Measurements from ENCODE around the gene ZNF689.

The ZNF689 gene

DNA sequence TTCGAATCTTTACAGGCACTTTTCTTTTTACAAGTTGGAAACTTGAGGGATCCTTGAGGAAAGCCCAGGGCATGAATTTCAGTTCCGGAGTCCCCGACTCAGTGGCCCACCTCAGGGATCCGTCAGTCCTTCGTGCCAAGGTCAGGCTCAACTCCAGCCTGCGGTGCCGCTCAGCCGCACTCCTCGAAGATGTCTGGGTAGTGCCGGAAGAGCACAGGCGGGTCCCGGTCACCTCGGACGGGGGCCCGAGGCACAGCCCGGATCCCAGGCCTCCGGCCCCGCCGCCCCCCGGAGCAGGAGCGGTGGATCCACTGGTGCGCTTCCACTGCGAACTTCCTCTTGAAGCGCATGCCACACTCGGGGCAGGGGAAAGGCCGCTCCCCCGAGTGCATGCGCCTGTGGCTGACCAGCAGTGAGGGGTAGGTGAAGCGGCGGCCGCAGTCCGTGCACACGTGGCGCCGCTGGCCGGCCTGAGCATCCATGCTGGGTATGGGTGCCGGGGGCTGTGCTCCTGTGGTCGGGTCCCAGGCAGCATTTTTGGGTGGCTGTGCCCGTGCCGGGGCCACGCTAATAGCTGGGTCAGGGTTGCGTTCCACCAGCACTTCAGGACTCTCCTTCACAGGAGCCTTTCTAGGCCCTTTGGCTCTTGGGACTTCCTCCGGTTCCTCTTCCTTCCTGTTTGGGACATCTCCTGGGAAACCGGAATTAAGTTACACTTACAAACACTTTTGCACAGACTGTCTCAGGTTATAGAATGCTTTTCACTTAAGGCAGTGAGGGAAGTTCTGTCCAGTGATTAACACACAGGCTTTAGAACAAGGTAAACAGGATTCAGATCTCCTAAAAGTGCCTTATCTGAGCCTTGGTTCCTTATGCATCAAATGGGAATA, 40.2 kb downstream of the ZNF689 start:
- Histone ChIP-seq H3K9me3 (ENCODE audit: insufficient read depth, low read depth, low read length) (no peaks in the 10 kb centered on the region), H3K36me3 (ENCODE audit: insufficient read depth, low read length) (no peaks in the 10 kb centered on the region), H3K27me3 (ENCODE audit: insufficient read depth, low read length) (no peaks in the 10 kb centered on the region), H3K4me3 (ENCODE audit: low read length) (no peak overlapping the region), H3K4me1 (ENCODE audit: insufficient read depth, low read length) (peaks cover 3% of the 10 kb centered on the region), H3K27ac (ENCODE audit: low read depth, low read length) (no peak overlapping the region), H3K9ac (ENCODE audit: low read depth, low read length) (no peak overlapping the region)
- WGBS, result 95% methylated on average over 44 of the region's 44 CpGs

DNA sequence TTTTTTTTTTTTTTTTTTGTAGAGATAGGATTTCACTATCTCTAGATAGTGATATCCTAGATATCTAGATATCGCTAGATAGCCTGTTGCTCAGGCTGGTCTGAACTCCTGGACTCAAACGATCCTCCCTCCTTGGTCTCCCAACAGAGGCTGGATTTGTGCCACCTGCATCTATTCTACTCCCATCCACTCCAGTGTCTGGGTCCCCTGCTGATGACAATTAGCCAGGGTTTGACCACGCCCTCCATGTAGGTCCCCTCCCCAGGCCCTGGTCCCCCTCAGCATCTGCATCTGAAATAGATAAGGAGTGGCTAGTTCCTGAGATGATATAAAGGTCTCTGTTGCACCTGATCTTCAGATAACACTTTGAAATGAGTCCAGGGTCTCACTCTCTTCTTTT, 40.9 kb downstream of the ZNF689 start:
- H3K4me1 ChIP-seq (ENCODE audit: insufficient read depth, low read length), result peaks cover 3% of the 10 kb centered on the region
- no peaks in the 10 kb centered on the region for H3K36me3 ChIP-seq (ENCODE audit: insufficient read depth, low read length)
- H3K9me3 ChIP-seq (ENCODE audit: insufficient read depth, low read depth, low read length), result no peaks in the 10 kb centered on the region
- no peak overlapping the region for H3K9ac ChIP-seq (ENCODE audit: low read depth, low read length)
- H3K4me3 ChIP-seq (ENCODE audit: low read length), result no peak overlapping the region
- H3K27me3 ChIP-seq (ENCODE audit: insufficient read depth, low read length), result no peaks in the 10 kb centered on the region
- H3K27ac ChIP-seq (ENCODE audit: low read depth, low read length), result no peak overlapping the region
- WGBS, result 86% methylated on average over 3 of the region's 3 CpGs

DNA sequence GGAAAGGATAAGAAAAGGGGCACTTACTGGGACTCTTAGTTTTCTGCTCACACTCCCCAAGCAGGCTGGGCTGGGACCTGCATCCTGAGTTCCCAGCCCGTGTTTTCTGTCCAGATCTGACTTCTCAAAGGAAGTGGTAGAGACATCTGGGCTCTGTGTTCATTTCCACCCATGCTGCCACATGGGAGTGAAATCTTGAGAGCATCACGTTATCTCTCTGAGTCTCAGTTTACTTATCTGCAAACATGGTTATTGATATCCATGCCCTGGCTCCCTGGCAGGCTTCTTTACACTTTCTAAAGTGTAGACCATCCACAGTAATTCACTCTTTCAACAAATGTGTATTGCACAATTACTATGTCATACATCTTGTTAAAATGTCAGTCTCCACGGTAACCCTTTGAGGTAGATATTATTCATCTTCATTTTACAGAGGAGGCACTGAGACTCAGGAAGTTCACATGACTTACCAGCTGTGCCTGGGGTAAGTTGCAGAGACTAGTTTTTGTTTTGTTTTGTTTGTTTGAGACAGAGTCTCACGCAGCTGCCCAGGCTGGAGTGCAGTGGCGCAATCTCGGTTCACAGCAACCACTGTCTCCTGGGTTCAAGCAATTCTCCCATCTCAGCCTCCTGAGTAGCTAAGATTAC, 42.1 kb downstream of the ZNF689 start:
- H3K36me3 ChIP-seq (ENCODE audit: insufficient read depth, low read length), result no peaks in the 10 kb centered on the region
- no peak overlapping the region for H3K27ac ChIP-seq (ENCODE audit: low read depth, low read length)
- H3K27me3 ChIP-seq (ENCODE audit: insufficient read depth, low read length), result no peaks in the 10 kb centered on the region
- no peak overlapping the region for H3K4me3 ChIP-seq (ENCODE audit: low read length)
- H3K9ac ChIP-seq (ENCODE audit: low read depth, low read length), result no peak overlapping the region
- WGBS, result 91% methylated on average over 6 of the region's 6 CpGs
- H3K9me3 ChIP-seq (ENCODE audit: insufficient read depth, low read depth, low read length), result no peaks in the 10 kb centered on the region
- H3K4me1 ChIP-seq (ENCODE audit: insufficient read depth, low read length), result peaks cover 3% of the 10 kb centered on the region

DNA sequence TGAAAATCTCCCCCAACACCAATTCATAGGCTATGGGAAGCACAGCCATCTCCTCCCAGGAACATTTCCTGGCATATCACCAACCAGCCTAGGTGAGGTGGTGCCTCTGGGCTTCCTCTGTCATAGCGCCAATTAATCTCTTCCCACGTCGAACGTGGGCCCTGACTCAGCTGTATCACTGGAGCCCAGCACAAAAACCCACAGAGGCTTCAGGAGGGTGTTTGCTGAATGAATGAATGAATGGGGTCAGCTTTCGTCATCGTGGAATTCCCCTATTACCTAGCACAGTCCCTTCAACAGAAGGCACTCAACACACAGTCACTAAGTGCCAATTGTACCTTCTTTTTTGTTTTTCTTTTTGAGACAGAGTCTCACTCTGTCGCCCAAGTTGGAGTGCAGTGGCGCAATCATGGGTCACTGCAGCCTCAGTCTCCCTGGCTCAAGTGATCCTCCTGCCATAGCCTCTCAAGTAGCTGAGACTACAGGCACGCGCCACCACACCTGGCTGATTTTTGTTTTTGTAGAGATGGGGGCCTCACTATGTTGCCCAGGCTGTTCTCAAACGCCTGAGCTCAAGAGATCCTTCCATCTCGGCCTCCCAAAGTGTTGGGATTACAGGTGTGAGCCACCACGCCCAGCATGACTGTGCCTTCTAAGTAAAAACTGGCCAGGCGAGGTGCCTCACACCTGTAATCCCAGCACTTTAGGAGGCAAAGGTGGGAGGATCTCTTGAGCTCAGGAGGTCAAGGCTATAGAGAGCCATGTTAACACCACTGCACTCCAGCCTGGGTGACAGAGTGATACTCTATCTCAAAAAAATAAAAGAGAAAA, 42.8 kb downstream of the ZNF689 start:
- Histone ChIP-seq H3K27me3 (ENCODE audit: insufficient read depth, low read length) (no peaks in the 10 kb centered on the region), H3K9me3 (ENCODE audit: insufficient read depth, low read depth, low read length) (no peaks in the 10 kb centered on the region), H3K9ac (ENCODE audit: low read depth, low read length) (no peak overlapping the region), H3K4me3 (ENCODE audit: low read length) (no peak overlapping the region), H3K36me3 (ENCODE audit: insufficient read depth, low read length) (no peaks in the 10 kb centered on the region), H3K4me1 (ENCODE audit: insufficient read depth, low read length) (peaks cover 3% of the 10 kb centered on the region), H3K27ac (ENCODE audit: low read depth, low read length) (no peak overlapping the region)
- 88% methylated on average over 14 of the region's 14 CpGs for WGBS

DNA sequence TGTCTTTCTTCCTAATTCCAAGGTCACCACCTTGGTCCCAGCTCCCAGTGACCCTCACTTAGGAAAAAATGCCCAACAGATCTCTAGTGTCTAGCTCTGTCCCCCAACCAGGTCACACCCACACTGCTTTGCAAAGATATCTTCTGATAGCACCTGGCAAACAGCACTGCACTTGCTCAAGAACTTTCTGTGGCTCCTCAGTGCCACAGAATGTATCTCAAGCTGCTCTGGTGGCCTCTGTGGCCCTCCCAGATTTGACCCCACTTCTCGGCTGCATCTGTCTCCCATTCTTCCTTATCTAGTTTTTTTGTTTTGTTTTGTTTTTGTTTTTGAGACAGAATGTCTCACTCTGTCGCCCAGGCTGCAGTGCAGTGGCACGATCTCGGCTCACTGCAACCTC, 43.7 kb downstream of the ZNF689 start:
- Histone ChIP-seq H3K4me1 (ENCODE audit: insufficient read depth, low read length) (peaks cover 3% of the 10 kb centered on the region), H3K27ac (ENCODE audit: low read depth, low read length) (no peak overlapping the region), H3K4me3 (ENCODE audit: low read length) (no peak overlapping the region), H3K9me3 (ENCODE audit: insufficient read depth, low read depth, low read length) (no peaks in the 10 kb centered on the region), H3K9ac (ENCODE audit: low read depth, low read length) (no peak overlapping the region), H3K27me3 (ENCODE audit: insufficient read depth, low read length) (no peaks in the 10 kb centered on the region), H3K36me3 (ENCODE audit: insufficient read depth, low read length) (no peaks in the 10 kb centered on the region)
- 95% methylated on average over 3 of the region's 4 CpGs for WGBS

DNA sequence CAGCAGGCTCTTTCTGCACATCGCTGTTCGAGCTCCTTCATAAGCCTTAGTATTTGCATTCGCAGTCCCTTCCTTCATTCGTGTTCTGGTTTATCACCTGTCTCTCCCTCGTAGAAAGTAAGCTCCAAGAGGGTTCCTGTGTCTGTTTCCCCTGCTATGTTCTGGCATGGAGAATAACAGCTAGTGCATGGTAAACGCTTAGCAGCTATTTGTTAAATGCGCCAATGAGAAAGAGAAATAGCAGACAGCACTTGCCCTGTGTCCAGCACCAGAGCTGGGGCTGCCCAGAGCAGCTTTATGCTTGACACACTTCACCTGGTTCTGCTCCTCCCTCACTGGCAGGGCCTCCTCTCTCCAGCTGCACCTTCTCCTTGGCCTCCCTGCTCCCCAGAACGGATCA, 44.2 kb downstream of the ZNF689 start:
- H3K4me3 ChIP-seq (ENCODE audit: low read length), result no peak overlapping the region

DNA sequence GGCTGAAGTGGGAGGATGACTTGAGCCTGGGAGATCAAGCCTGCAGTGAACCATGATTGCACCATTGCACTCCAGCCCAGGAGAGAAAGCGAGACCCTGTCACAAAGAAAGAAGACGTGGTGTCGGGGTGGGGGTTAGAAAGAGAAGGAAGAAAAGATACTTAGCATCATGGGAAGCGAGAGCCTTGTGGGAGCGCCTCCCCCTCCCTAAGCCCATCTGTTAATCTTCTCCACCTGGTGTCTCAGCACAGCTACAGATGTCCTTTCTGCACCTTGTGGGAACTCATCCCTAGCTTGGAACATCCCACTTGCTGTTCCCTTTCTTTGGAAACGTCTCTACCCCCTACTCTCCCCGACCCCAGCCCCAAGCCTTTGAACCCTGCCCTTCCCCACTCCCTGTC, 44.7 kb downstream of the ZNF689 start:
- WGBS, result 70% methylated on average over 7 of the region's 7 CpGs
- H3K27ac ChIP-seq (ENCODE audit: low read depth, low read length), result no peak overlapping the region
- H3K27me3 ChIP-seq (ENCODE audit: insufficient read depth, low read length), result no peaks in the 10 kb centered on the region
- no peak overlapping the region for H3K4me3 ChIP-seq (ENCODE audit: low read length)
- H3K9ac ChIP-seq (ENCODE audit: low read depth, low read length), result no peak overlapping the region
- H3K9me3 ChIP-seq (ENCODE audit: insufficient read depth, low read depth, low read length), result no peaks in the 10 kb centered on the region
- peaks cover 3% of the 10 kb centered on the region for H3K4me1 ChIP-seq (ENCODE audit: insufficient read depth, low read length)
- H3K36me3 ChIP-seq (ENCODE audit: insufficient read depth, low read length), result no peaks in the 10 kb centered on the region

More for the DNA sequence above, 44.2 kb downstream of the ZNF689 start:
- no peaks in the 10 kb centered on the region for H3K27me3 ChIP-seq (ENCODE audit: insufficient read depth, low read length)
- WGBS, result 86% methylated on average over 8 of the region's 8 CpGs
- no peaks in the 10 kb centered on the region for H3K9me3 ChIP-seq (ENCODE audit: insufficient read depth, low read depth, low read length)
- H3K27ac ChIP-seq (ENCODE audit: low read depth, low read length), result no peak overlapping the region
- peaks cover 3% of the 10 kb centered on the region for H3K4me1 ChIP-seq (ENCODE audit: insufficient read depth, low read length)
- no peaks in the 10 kb centered on the region for H3K36me3 ChIP-seq (ENCODE audit: insufficient read depth, low read length)
- no peak overlapping the region for H3K9ac ChIP-seq (ENCODE audit: low read depth, low read length)

DNA sequence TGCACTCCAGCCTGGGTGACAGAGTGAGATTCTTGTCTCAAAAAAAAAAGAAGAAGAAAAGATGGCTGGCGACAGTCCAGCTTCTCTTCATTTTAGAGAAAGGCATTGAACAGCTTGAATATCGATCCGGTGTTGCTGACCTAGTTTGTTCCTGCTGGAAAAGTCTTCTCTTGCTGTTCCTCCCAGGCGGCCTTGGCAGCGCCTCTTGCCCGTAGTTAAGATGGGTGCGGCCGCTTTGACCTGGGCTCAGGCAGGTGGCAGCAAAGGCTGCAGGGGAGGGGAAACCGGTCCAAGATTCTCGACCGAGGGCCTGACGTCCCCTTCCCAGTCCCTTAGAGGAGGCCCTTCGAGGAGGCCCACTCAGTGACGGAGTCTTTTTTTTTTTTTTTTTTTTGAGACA, 48.2 kb downstream of the ZNF689 start:
- no peaks in the 10 kb centered on the region for H3K9me3 ChIP-seq (ENCODE audit: insufficient read depth, low read depth, low read length)
- no peak overlapping the region for H3K4me3 ChIP-seq (ENCODE audit: low read length)
- H3K27ac ChIP-seq (ENCODE audit: low read depth, low read length), result no peak overlapping the region
- H3K4me1 ChIP-seq (ENCODE audit: insufficient read depth, low read length), result no peaks in the 10 kb centered on the region
- WGBS, result 95% methylated on average over 14 of the region's 14 CpGs
- H3K9ac ChIP-seq (ENCODE audit: low read depth, low read length), result no peak overlapping the region
- H3K36me3 ChIP-seq (ENCODE audit: insufficient read depth, low read length), result no peaks in the 10 kb centered on the region
- H3K27me3 ChIP-seq (ENCODE audit: insufficient read depth, low read length), result no peaks in the 10 kb centered on the region

DNA sequence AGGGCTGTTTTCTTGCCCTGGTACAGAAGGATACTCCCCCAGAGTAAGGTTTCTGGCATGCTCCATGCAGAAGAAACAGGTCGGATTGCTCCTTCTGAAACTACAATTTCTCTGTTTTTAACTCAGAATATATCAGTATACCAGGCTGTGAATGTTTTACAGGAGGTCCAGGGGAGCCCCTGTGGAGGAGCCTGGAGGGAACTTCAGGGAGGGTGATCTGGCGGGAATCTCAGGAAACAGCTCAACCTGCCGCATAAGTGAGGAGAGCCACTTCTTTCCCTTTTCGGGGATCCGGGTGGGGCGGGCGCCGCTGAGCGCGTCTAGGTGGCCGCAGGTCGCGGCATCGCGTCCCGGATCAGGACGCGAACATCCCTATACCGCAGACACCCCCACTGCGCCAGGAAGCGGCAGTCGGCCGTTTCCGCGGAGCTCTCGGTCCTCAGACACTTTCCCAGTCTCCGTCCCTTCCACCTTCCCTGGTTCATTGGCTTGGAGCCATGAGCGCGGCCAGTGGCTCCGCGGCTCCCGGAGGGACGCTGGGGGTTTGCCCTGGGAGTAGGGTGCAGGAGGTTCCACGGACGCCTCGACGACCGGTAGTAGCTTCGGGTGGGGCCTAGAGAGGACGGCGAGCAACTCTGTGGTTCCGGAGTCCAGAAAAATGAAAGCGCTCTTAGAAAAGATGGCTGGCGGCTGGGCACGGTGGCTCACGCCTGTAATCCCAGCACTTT, 48.9 kb downstream of the ZNF689 start:
- Histone ChIP-seq H3K9ac (ENCODE audit: low read depth, low read length) (no peak overlapping the region), H3K36me3 (ENCODE audit: insufficient read depth, low read length) (no peaks in the 10 kb centered on the region), H3K4me1 (ENCODE audit: insufficient read depth, low read length) (no peaks in the 10 kb centered on the region), H3K27ac (ENCODE audit: low read depth, low read length) (no peak overlapping the region), H3K27me3 (ENCODE audit: insufficient read depth, low read length) (no peaks in the 10 kb centered on the region), H3K4me3 (ENCODE audit: low read length) (peak overlapping the region; percentile 14; the same call in 1 of the 2 replicates), H3K9me3 (ENCODE audit: insufficient read depth, low read depth, low read length) (no peaks in the 10 kb centered on the region)
- WGBS, result 92% methylated on average over 46 of the region's 46 CpGs

DNA sequence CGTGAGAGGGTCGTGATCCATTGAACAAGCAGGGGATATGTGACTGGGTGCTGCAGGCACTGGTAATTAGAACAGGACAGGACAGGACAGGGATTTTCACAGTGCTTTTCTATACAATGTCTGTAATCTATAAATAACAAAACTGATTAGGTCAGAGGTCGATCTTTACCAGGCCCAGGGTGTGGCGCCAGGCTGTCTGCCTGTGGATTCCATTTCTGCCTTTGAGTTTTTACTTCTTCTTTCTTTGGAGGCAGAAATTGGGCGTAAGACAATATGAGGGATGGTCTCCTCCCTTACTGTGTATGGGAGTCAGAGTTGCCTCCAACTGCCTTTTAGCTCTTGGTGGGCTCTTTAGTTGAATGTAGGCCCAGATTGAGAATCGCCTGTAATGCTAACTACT, 50.5 kb downstream of the ZNF689 start:
- Histone ChIP-seq H3K27ac (ENCODE audit: low read depth, low read length) (no peak overlapping the region), H3K36me3 (ENCODE audit: insufficient read depth, low read length) (peaks cover 11% of the 10 kb centered on the region), H3K4me1 (ENCODE audit: insufficient read depth, low read length) (no peaks in the 10 kb centered on the region), H3K9ac (ENCODE audit: low read depth, low read length) (no peak overlapping the region), H3K9me3 (ENCODE audit: insufficient read depth, low read depth, low read length) (no peaks in the 10 kb centered on the region), H3K27me3 (ENCODE audit: insufficient read depth, low read length) (no peaks in the 10 kb centered on the region), H3K4me3 (ENCODE audit: low read length) (no peak overlapping the region)
- WGBS, result 96% methylated on average over 6 of the region's 6 CpGs
